Neuronal stem cell (in vitro differentiated cells): ENCODE measurements around the gene GPSM3.
A peak's percentile ranks its signal among the peaks of the same experiment; 100 is the strongest.

Experiments used
- DNase-seq: peaks from one replicate; pipeline ENCODE4 v3.0.0-alpha.2; 2013; ENCODE audit warnings: low spot score
- H2AFZ ChIP-seq: one replicate; pipeline ENCODE4 v1.6.1; 2013; ENCODE audit warnings: mild to moderate bottlenecking, low read length, inconsistent platforms
- H2AK5ac ChIP-seq: 2 replicates; pipeline ENCODE4 v1.6.1; 2013; ENCODE audit warnings: low read depth, mild to moderate bottlenecking, inconsistent platforms, low read length, moderate library complexity, mixed read lengths
- H2BK120ac ChIP-seq: 2 replicates; pipeline ENCODE4 v1.6.1; 2013; ENCODE audit warnings: low read depth, mild to moderate bottlenecking, inconsistent platforms, low read length, moderate library complexity, mixed read lengths
- H2BK12ac ChIP-seq: one replicate; pipeline ENCODE4 v1.6.1; 2013; ENCODE audit warnings: low read length, inconsistent platforms
- H2BK15ac ChIP-seq: 2 replicates; pipeline ENCODE4 v1.6.1; 2013; ENCODE audit warnings: mild to moderate bottlenecking, low read length, inconsistent platforms, mixed read lengths
- H2BK5ac ChIP-seq: one replicate; pipeline ENCODE4 v1.6.1; 2013; ENCODE audit warnings: inconsistent platforms, mild to moderate bottlenecking, low read length, moderate library complexity
- H3K14ac ChIP-seq: one replicate; pipeline ENCODE4 v1.6.1; 2013; ENCODE audit warnings: low read length, inconsistent platforms
- H3K18ac ChIP-seq: 2 replicates; pipeline ENCODE4 v1.6.1; 2013; ENCODE audit warnings: low read length, inconsistent platforms
- H3K23ac ChIP-seq: 2 replicates; pipeline ENCODE4 v1.6.1; 2013; ENCODE audit warnings: low read depth, mild to moderate bottlenecking, mixed read lengths, low read length, inconsistent platforms; ENCODE audit not compliant: poor library complexity
- H3K27ac ChIP-seq: replicated peaks from 3 replicates; pipeline ENCODE4 v1.5.1; 2013; ENCODE audit warnings: low read length, inconsistent platforms
- H3K27me3 ChIP-seq, 3 experiments: 2 replicates each; pipeline ENCODE4 v1.6.1; 2013; ENCODE audit warnings: low read length in 3 of 3, mild to moderate bottlenecking in 2 of 3, inconsistent platforms in 1 of 3, low read depth in 1 of 3, mixed read lengths in 1 of 3, moderate library complexity in 1 of 3; ENCODE audit not compliant: control insufficient read depth in 3 of 3, insufficient read depth in 3 of 3
- H3K36me3 ChIP-seq, 2 donors: replicated peaks in 1 of 2; 2 replicates each; pipeline ENCODE4 v1.6.1; 2013; ENCODE audit warnings: low read length in 2 of 2; ENCODE audit not compliant: control insufficient read depth in 2 of 2, insufficient read depth in 2 of 2
- H3K4ac ChIP-seq: 2 replicates; pipeline ENCODE4 v1.6.1; 2013; ENCODE audit warnings: inconsistent platforms, mild to moderate bottlenecking, low read length, moderate library complexity
- H3K4me1 ChIP-seq, 2 donors: 1 replicate in 1 of 2; 2 replicates in 1 of 2; pipeline ENCODE4 v1.6.1; 2013; ENCODE audit warnings: low read length in 2 of 2, low read depth in 1 of 2; ENCODE audit not compliant: control insufficient read depth in 2 of 2, insufficient read depth in 1 of 2
- H3K4me2 ChIP-seq: one replicate; pipeline ENCODE4 v1.6.1; 2013; ENCODE audit warnings: mild to moderate bottlenecking, low read length, inconsistent platforms; ENCODE audit not compliant: insufficient read depth, poor library complexity, severe bottlenecking
- H3K4me3 ChIP-seq, 2 donors: 2 replicates each; pipeline ENCODE4 v1.5.1; 2013; ENCODE audit warnings: low read length in 2 of 2, mild to moderate bottlenecking in 2 of 2, inconsistent platforms in 1 of 2, moderate library complexity in 1 of 2
- H3K79me1 ChIP-seq: one replicate; pipeline ENCODE4 v1.6.1; 2013; ENCODE audit warnings: low read depth, mild to moderate bottlenecking, inconsistent platforms, low read length, moderate library complexity
- H3K9ac ChIP-seq: one replicate; pipeline ENCODE4 v1.6.1; 2013; ENCODE audit warnings: mild to moderate bottlenecking, low read depth, low read length, inconsistent platforms; ENCODE audit not compliant: poor library complexity
- H3K9me3 ChIP-seq, 2 donors: replicated peaks in 1 of 2; 2 replicates each; pipeline versions ENCODE3 to v1.6.1; 2013; ENCODE audit warnings: low read length in 2 of 2, mild to moderate bottlenecking in 2 of 2, inconsistent platforms in 1 of 2, low read depth in 1 of 2, mixed read lengths in 1 of 2, moderate library complexity in 1 of 2; ENCODE audit not compliant: control insufficient read depth in 2 of 2, insufficient read depth in 1 of 2
- H4K8ac ChIP-seq: one replicate; pipeline ENCODE4 v1.6.1; 2013; ENCODE audit warnings: low read depth, mild to moderate bottlenecking, inconsistent platforms, low read length, moderate library complexity
- H4K91ac ChIP-seq: one replicate; pipeline ENCODE4 v1.6.1; 2013; ENCODE audit warnings: low read length, low read depth, mild to moderate bottlenecking, inconsistent platforms; ENCODE audit not compliant: poor library complexity
- WGBS, 2 donors: extraction: QIAGEN DNeasy Blood & Tissue Kit; methylation state at CpG; one replicate each; pipeline ENCODE4 v1.1.7; 2013; ENCODE audit warnings: missing lambda C conversion rate in 2 of 2, mixed read lengths in 1 of 2; ENCODE audit not compliant: insufficient read length in 2 of 2, insufficient replicate concordance in 1 of 2; ENCODE audit errors: extremely low coverage in 2 of 2; 5-methylcytosine and 5-hydroxymethylcytosine counted together

GPSM3 gene

GRCh38 chr6:32175322-32175710, 17.1 kb downstream of the GPSM3 start:
- no peak overlapping the region for H2BK12ac ChIP-seq
- peaks cover 3% of the 10 kb centered on the region for H3K79me1 ChIP-seq
- H3K27me3 ChIP-seq: no peaks in the 10 kb centered on the region
- no peak overlapping the region for H3K27ac ChIP-seq
- H3K36me3 ChIP-seq: peaks cover 12 to 35% of the 10 kb centered on the region in 2 donors
- H3K4me3 ChIP-seq: peak overlapping the region; percentile 72 to 94
- H3K4ac ChIP-seq: no peak overlapping the region
- no CpG with 5 or more reads among the region's 2 CpGs for WGBS, 2 donors
- H3K14ac ChIP-seq: no peak overlapping the region
- H3K18ac ChIP-seq: peak overlapping the region; percentile 97
- H3K4me2 ChIP-seq: peak overlapping the region; percentile 67
- no peak overlapping the region for H4K8ac ChIP-seq
- no peak overlapping the region for H2BK120ac ChIP-seq
- DNase-seq: no peak
- peak overlapping the region; percentile 99 for H3K9ac ChIP-seq
- H2AK5ac ChIP-seq: peak overlapping the region; percentile 47
- peak overlapping the region; percentile 67 for H2BK5ac ChIP-seq
- no peak overlapping the region for H2BK15ac ChIP-seq
- peak overlapping the region; percentile 74 for H2AFZ ChIP-seq
- H4K91ac ChIP-seq: no peak overlapping the region
- H3K4me1 ChIP-seq: peaks cover 9 to 16% of the 10 kb centered on the region in 2 donors
- peak overlapping the region; percentile 50 for H3K23ac ChIP-seq
- no peaks in the 10 kb centered on the region for H3K9me3 ChIP-seq

- Histone ChIP-seq H2BK12ac (no peak overlapping the region), H2AFZ (no peak overlapping the region), H3K4me2 (no peak overlapping the region), H3K27me3 (no peaks in the 10 kb centered on the region), H3K79me1 (peaks cover 7% of the 10 kb centered on the region), H3K27ac (no peak overlapping the region), H2BK5ac (no peak overlapping the region), H4K91ac (no peak overlapping the region), H3K14ac (no peak overlapping the region), H2AK5ac (no peak overlapping the region), H3K4me3 (peak overlapping the region in 1 of 2 donors; percentile 72), H4K8ac (no peak overlapping the region), H3K18ac (no peak overlapping the region), H3K23ac (no peak overlapping the region), H2BK120ac (no peak overlapping the region), H2BK15ac (no peak overlapping the region), H3K4ac (no peak overlapping the region), H3K36me3 (peaks cover 20 to 38% of the 10 kb centered on the region in 2 donors), H3K9ac (no peak overlapping the region), H3K9me3 (no peaks in the 10 kb centered on the region), H3K4me1 (peaks cover 9 to 16% of the 10 kb centered on the region in 2 donors)
- no peak for DNase-seq
- WGBS, 2 donors: no CpG with 5 or more reads among the region's 1 CpG
These were observed 18.0 kb downstream of the GPSM3 start for GRCh38 chr6:32174416-32174815.

GRCh38 chr6:32173051-32173727, 19.3 kb downstream of the GPSM3 start:
- Histone ChIP-seq H3K4me3 (no peak overlapping the region), H4K8ac (no peak overlapping the region), H3K27ac (no peak overlapping the region), H4K91ac (no peak overlapping the region), H3K23ac (no peak overlapping the region), H2AFZ (no peak overlapping the region), H3K9me3 (no peaks in the 10 kb centered on the region), H3K9ac (no peak overlapping the region), H2BK12ac (no peak overlapping the region), H3K4me2 (no peak overlapping the region), H3K4me1 (peaks cover 7 to 20% of the 10 kb centered on the region in 2 donors), H3K18ac (no peak overlapping the region), H3K79me1 (peaks cover 9% of the 10 kb centered on the region), H2BK120ac (no peak overlapping the region), H3K27me3 (no peaks in the 10 kb centered on the region), H2BK5ac (no peak overlapping the region), H3K14ac (no peak overlapping the region), H2AK5ac (no peak overlapping the region), H3K4ac (no peak overlapping the region), H2BK15ac (no peak overlapping the region), H3K36me3 (peaks cover 29 to 50% of the 10 kb centered on the region in 2 donors)
- DNase-seq: no peak
- no CpG with 5 or more reads among the region's 4 CpGs for WGBS, 2 donors

- H4K8ac ChIP-seq: no peak overlapping the region
- H3K4me2 ChIP-seq: no peak overlapping the region
- H3K4me1 ChIP-seq: peaks cover 4 to 24% of the 10 kb centered on the region in 2 donors
- H3K4ac ChIP-seq: no peak overlapping the region
- H2BK120ac ChIP-seq: no peak overlapping the region
- no peak overlapping the region for H4K91ac ChIP-seq
- no peak overlapping the region for H2BK12ac ChIP-seq
- no CpG with 5 or more reads among the region's 6 CpGs for WGBS, 2 donors
- no peak overlapping the region for H2AFZ ChIP-seq
- peak overlapping the region in 1 of 2 donors; percentile 48 for H3K4me3 ChIP-seq
- DNase-seq: no peak
- no peaks in the 10 kb centered on the region for H3K27me3 ChIP-seq
- H3K18ac ChIP-seq: no peak overlapping the region
- H3K27ac ChIP-seq: no peak overlapping the region
- H3K9ac ChIP-seq: no peak overlapping the region
- peaks cover 34 to 70% of the 10 kb centered on the region in 2 donors for H3K36me3 ChIP-seq
- H3K14ac ChIP-seq: no peak overlapping the region
- peaks cover 10% of the 10 kb centered on the region for H3K79me1 ChIP-seq
- no peak overlapping the region for H2BK15ac ChIP-seq
- no peak overlapping the region for H2AK5ac ChIP-seq
- peak overlapping the region; percentile 37 for H3K23ac ChIP-seq
- no peak overlapping the region for H2BK5ac ChIP-seq
- no peaks in the 10 kb centered on the region for H3K9me3 ChIP-seq
These were observed 21.2 kb downstream of the GPSM3 start for GRCh38 chr6:32171234-32171633.
